ENCODE results near the gene VPS13D. TPM values are rescaled to one million over a fixed set of nuclear protein-coding genes. Genes with fewer than 3 reads are reported as not detected.

VPS13D gene
- total RNA-seq, 2 donors from 2014 or later, result 63.5 to 67.6 TPM

DNA sequence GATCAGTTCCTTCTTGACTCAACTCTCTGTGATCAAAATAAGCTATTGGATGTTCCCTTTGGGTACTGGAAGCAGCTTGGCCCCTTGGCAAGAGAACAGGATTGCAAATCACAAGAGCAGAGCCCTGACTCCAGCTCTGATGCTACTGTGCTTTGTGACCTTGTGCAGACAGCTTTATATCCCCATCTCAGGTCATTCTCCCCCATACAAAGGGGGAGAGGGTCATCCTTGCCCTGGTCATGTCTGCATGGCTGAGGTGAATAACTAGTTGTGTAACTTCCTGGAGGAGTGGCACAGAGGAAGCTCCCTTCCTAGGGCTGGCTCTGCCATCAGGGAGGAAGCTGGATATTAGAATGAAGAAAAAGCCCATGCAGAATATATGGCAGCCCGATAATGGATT, 245.3 kb downstream of the VPS13D start:
- Mint-ChIP-seq H3K4me3 (no peak overlapping the region), H3K27me3 (no peaks in the 10 kb centered on the region), H3K36me3 (ENCODE audit: low read depth) (peaks cover 4% of the 10 kb centered on the region), H3K27ac (no peak overlapping the region), H3K4me1 (peaks cover 67% of the 10 kb centered on the region)
- H3K9me3 ChIP-seq (ENCODE audit: control insufficient read depth, low read length, poor library complexity, severe bottlenecking), result no peaks in the 10 kb centered on the region
- ATAC-seq, result no peak
- DNase-seq, result no peak

GRCh38 chr1:12475530-12475934, 245.7 kb downstream of the VPS13D start:
- no peaks in the 10 kb centered on the region for H3K9me3 ChIP-seq (ENCODE audit: control insufficient read depth, low read length, poor library complexity, severe bottlenecking)
- Mint-ChIP-seq H3K36me3 (ENCODE audit: low read depth) (peaks cover 4% of the 10 kb centered on the region), H3K4me3 (no peak overlapping the region), H3K4me1 (peaks cover 72% of the 10 kb centered on the region), H3K27me3 (no peaks in the 10 kb centered on the region), H3K27ac (no peak overlapping the region)
- DNase-seq, result no peak
- ATAC-seq, result no peak

- H3K4me3 Mint-ChIP-seq, result no peak overlapping the region
- peaks cover 4% of the 10 kb centered on the region for H3K36me3 Mint-ChIP-seq (ENCODE audit: low read depth)
- H3K27ac Mint-ChIP-seq, result no peak overlapping the region
- ATAC-seq (no peak), DNase-seq (no peak)
- no peaks in the 10 kb centered on the region for H3K9me3 ChIP-seq (ENCODE audit: control insufficient read depth, low read length, poor library complexity, severe bottlenecking)
- H3K4me1 Mint-ChIP-seq, result peaks cover 73% of the 10 kb centered on the region
- no peaks in the 10 kb centered on the region for H3K27me3 Mint-ChIP-seq
Observed at GRCh38 chr1:12475947-12476346, 246.1 kb downstream of the VPS13D start.

DNA sequence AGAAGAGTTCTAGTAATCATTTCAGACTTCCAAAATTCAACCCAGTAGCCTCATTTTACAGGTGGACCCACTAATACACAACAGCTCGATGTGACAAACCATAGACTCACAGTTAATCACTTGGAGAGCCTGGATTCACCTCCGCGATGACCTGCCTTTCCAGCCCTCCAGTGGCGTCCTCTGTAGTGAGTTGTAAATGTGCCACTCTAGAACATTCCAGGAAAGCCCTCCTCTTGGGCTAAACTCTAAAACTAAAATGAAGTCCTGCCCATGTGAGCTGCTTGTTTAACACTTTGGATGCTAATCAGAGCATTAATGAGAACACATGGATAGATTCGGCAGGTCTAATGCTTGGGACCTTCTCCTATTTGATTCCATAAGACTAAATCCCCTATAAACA, 247.5 kb downstream of the VPS13D start:
- no peaks in the 10 kb centered on the region for H3K9me3 ChIP-seq (ENCODE audit: control insufficient read depth, low read length, poor library complexity, severe bottlenecking)
- peaks cover 2% of the 10 kb centered on the region for H3K36me3 Mint-ChIP-seq (ENCODE audit: low read depth)
- H3K27ac Mint-ChIP-seq, result peak overlapping the region; percentile 93
- no peaks in the 10 kb centered on the region for H3K27me3 Mint-ChIP-seq
- H3K4me3 Mint-ChIP-seq, result no peak overlapping the region
- peaks cover 67% of the 10 kb centered on the region for H3K4me1 Mint-ChIP-seq
- no peak for DNase-seq
- no peak for ATAC-seq

DNA sequence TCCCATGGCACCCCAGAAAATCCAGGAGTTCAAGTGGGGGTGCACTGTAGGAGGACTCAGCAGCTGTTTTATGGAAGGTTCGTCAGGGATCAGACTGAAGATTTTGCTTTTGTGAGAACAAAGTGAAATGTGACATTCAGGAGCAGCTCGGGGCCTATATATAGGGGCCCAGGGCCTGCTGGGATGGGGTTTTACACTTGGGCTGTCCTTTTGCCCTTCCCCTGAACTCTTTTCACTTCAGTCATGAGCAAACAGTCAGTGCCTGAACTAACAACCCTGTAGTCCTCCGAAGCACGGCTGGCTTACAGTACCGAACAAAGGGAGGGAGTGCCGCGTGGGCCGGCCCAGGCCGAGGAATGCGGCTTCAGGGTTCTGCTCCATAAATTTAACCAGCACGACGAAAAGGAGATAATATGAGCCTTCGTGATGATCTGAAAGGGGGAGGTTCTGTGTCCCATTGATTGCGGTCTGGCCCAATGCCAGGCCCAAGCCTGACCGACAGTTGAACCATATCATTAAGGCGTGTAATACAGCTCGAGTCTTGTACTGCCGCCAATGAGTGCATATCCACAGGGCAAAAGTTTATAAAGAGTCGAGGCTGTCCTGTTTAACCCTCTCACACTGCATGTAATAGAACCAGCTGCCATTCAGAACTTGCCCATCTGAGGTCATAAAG, 248.2 kb downstream of the VPS13D start:
- ATAC-seq (peak; percentile 35), DNase-seq (no peak)
- peak overlapping the region; percentile 74 for H3K4me3 Mint-ChIP-seq
- H3K9me3 ChIP-seq (ENCODE audit: control insufficient read depth, low read length, poor library complexity, severe bottlenecking), result no peaks in the 10 kb centered on the region
- peaks cover 60% of the 10 kb centered on the region for H3K4me1 Mint-ChIP-seq
- H3K27me3 Mint-ChIP-seq, result no peaks in the 10 kb centered on the region
- H3K27ac Mint-ChIP-seq, result peak overlapping the region; percentile 93
- H3K36me3 Mint-ChIP-seq (ENCODE audit: low read depth), result peaks cover 2% of the 10 kb centered on the region

- Mint-ChIP-seq H3K27me3 (no peaks in the 10 kb centered on the region), H3K4me1 (peaks cover 55% of the 10 kb centered on the region), H3K27ac (peak overlapping the region; percentile 93), H3K4me3 (peak overlapping the region; percentile 74), H3K36me3 (ENCODE audit: low read depth) (peaks cover 2% of the 10 kb centered on the region)
- H3K9me3 ChIP-seq (ENCODE audit: control insufficient read depth, low read length, poor library complexity, severe bottlenecking), result no peaks in the 10 kb centered on the region
- DNase-seq (peak in 1 of 3 donors; percentile 14), ATAC-seq (peak; percentile 79)
Observed at GRCh38 chr1:12478612-12478985, 248.8 kb downstream of the VPS13D start.

DNA sequence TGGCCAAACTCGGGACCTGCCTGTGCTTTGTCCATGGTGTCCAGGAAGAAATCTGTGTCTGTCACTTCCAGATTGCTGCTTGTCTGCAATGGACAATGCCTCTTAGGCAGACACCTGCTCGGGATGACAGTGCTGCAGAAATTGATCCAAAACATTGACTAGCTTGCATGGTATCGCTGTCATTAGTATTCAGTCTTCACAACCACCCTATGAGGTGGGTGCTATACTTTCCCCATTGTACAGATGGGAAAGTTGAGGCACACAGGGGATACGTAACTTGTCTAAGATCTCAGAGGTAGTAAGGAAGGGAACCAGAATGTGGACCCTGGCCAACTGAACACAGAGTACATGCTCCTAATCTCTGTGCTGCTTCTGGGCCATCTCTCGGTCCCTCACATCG, 249.5 kb downstream of the VPS13D start:
- H3K9me3 ChIP-seq (ENCODE audit: control insufficient read depth, low read length, poor library complexity, severe bottlenecking), result no peaks in the 10 kb centered on the region
- Mint-ChIP-seq H3K27me3 (no peaks in the 10 kb centered on the region), H3K36me3 (ENCODE audit: low read depth) (peaks cover 2% of the 10 kb centered on the region), H3K27ac (peak overlapping the region; percentile 93), H3K4me3 (no peak overlapping the region), H3K4me1 (peaks cover 52% of the 10 kb centered on the region)
- DNase-seq, result no peak
- no peak for ATAC-seq

- no peaks in the 10 kb centered on the region for H3K27me3 Mint-ChIP-seq
- peak overlapping the region; percentile 93 for H3K27ac Mint-ChIP-seq
- H3K4me1 Mint-ChIP-seq, result peaks cover 48% of the 10 kb centered on the region
- ATAC-seq (no peak), DNase-seq (no peak)
- peaks cover 2% of the 10 kb centered on the region for H3K36me3 Mint-ChIP-seq (ENCODE audit: low read depth)
- no peak overlapping the region for H3K4me3 Mint-ChIP-seq
- no peaks in the 10 kb centered on the region for H3K9me3 ChIP-seq (ENCODE audit: control insufficient read depth, low read length, poor library complexity, severe bottlenecking)
Observed at GRCh38 chr1:12480041-12480440, 250.2 kb downstream of the VPS13D start.

- no peak overlapping the region for H3K4me3 Mint-ChIP-seq
- no peaks in the 10 kb centered on the region for H3K27me3 Mint-ChIP-seq
- H3K9me3 ChIP-seq (ENCODE audit: control insufficient read depth, low read length, poor library complexity, severe bottlenecking), result no peaks in the 10 kb centered on the region
- peak overlapping the region; percentile 93 for H3K27ac Mint-ChIP-seq
- H3K36me3 Mint-ChIP-seq (ENCODE audit: low read depth), result peaks cover 2% of the 10 kb centered on the region
- ATAC-seq, result peak; percentile 49
- H3K4me1 Mint-ChIP-seq, result peaks cover 43% of the 10 kb centered on the region
- no peak for DNase-seq
Observed at GRCh38 chr1:12480748-12481362, 251.0 kb downstream of the VPS13D start.

DNA sequence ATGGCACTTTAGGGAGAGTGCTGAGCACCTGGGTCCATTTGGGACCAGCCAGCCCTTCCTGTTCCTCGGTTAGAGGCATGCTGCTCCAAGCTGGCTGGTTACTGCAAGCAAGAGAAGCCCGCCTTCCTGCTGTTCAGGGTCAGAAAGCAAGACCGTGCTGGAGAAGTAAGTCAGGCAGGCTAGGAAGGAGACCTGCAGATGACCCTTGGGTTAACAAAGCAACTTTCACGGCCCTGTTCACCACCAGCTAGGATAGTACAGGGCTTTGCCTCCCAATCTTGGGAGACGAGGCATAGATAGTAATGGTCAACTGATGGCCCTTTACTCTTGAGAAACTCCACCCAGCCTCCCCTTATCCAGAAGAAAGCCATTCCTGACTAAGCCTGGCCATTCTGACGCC, 252.1 kb downstream of the VPS13D start:
- ATAC-seq, result no peak
- no peaks in the 10 kb centered on the region for H3K9me3 ChIP-seq (ENCODE audit: control insufficient read depth, low read length, poor library complexity, severe bottlenecking)

GRCh38 chr1:12482988-12483387, 253.2 kb downstream of the VPS13D start:
- Mint-ChIP-seq H3K27ac (no peak overlapping the region), H3K4me3 (no peak overlapping the region), H3K4me1 (peaks cover 28% of the 10 kb centered on the region), H3K27me3 (no peaks in the 10 kb centered on the region), H3K36me3 (ENCODE audit: low read depth) (no peaks in the 10 kb centered on the region)
- DNase-seq, result no peak
- no peak for ATAC-seq
- H3K9me3 ChIP-seq (ENCODE audit: control insufficient read depth, low read length, poor library complexity, severe bottlenecking), result no peaks in the 10 kb centered on the region

More for the DNA sequence above, 252.1 kb downstream of the VPS13D start:
- no peak overlapping the region for H3K27ac Mint-ChIP-seq
- peaks cover 36% of the 10 kb centered on the region for H3K4me1 Mint-ChIP-seq
- H3K27me3 Mint-ChIP-seq, result no peaks in the 10 kb centered on the region
- peaks cover 2% of the 10 kb centered on the region for H3K36me3 Mint-ChIP-seq (ENCODE audit: low read depth)
- no peak overlapping the region for H3K4me3 Mint-ChIP-seq
- DNase-seq, result no peak

DNA sequence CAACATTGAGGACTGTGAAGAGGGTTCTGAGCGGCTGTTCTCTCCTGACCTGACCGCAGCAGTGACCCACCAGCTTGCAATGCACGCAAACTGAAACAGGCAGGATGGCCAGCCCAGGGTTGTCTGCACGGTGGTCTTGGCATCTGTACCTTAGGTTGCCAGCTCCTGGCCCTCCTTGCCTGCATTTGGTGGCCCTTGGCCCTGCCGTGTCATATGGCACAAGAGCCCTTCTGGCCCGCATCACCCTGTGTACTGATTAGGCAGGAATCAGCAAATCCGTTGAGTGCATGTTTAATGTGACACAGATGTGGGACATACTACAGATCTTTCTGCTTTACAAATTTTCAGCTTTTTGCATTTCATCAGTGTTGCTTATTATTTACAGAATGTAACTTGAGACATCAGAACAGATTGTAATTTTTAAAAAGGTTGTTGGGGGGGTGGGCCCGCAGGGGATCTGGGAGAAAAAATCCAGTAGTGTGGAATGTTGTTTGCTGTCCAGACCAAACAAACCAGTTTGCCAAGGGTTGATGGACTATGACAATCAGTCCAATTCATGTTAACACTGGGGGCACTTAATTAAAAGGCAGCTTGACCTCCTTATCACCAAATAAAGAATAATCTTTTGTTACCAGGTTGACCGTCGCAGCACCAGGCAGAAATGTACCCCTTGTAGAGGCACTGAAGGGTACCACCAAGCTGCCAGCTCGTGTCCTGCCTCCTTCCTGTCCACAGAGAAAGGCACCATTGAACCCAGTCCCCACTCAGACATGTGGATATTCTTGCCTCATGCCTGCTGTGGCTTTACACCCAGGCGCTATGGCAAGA, 255.6 kb downstream of the VPS13D start:
- H3K36me3 Mint-ChIP-seq (ENCODE audit: low read depth), result no peaks in the 10 kb centered on the region
- ATAC-seq (no peak), DNase-seq (no peak)
- H3K27me3 Mint-ChIP-seq, result no peaks in the 10 kb centered on the region
- peak overlapping the region; percentile 27 for H3K27ac Mint-ChIP-seq
- no peaks in the 10 kb centered on the region for H3K9me3 ChIP-seq (ENCODE audit: control insufficient read depth, low read length, poor library complexity, severe bottlenecking)
- no peak overlapping the region for H3K4me3 Mint-ChIP-seq
- peaks cover 7% of the 10 kb centered on the region for H3K4me1 Mint-ChIP-seq

DNA sequence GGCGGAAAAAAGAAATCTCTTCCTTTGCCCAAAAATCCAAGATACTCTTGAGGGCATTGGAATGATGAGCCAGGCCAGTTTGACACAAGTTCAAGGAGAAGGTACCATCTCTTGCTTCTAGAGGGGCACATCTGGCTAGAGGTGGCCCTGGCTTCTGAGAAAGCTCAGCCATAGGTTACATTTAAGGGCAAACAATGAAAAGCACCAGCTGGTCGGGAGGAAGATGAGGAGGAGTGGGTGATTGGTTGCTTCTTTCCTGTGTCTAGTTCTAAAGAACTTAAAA, 256.2 kb downstream of the VPS13D start:
- no peaks in the 10 kb centered on the region for H3K27me3 Mint-ChIP-seq
- peak overlapping the region; percentile 27 for H3K27ac Mint-ChIP-seq
- DNase-seq (no peak), ATAC-seq (no peak)
- H3K9me3 ChIP-seq (ENCODE audit: control insufficient read depth, low read length, poor library complexity, severe bottlenecking), result no peaks in the 10 kb centered on the region
- no peaks in the 10 kb centered on the region for H3K36me3 Mint-ChIP-seq (ENCODE audit: low read depth)
- peaks cover 4% of the 10 kb centered on the region for H3K4me1 Mint-ChIP-seq
- H3K4me3 Mint-ChIP-seq, result no peak overlapping the region
